Right kidney (tissue), 1 donor: Measurements from ENCODE around the gene GPATCH4.
"Not testable (repeated sequence)": the region's sequence is repeated elsewhere in the genome, so short reads cannot be mapped to it uniquely, and the experiment has no call there.

Experiments used
- DNase-seq: peaks from one replicate; pipeline ENCODE4 v3.0.0-alpha.2; 2016

GPATCH4 gene

GRCh38 chr1:156578055-156578454 is 23.2 kb downstream of the GPATCH4 start:
- DNase-seq, result peak; percentile 68

GRCh38 chr1:156577550-156577949 is 23.7 kb downstream of the GPATCH4 start:
- DNase-seq, result no peak

- DNase-seq, result no peak
Observed at GRCh38 chr1:156574039-156574633, 27.1 kb downstream of the GPATCH4 start.

GRCh38 chr1:156572663-156573018 is 28.6 kb downstream of the GPATCH4 start:
- no peak for DNase-seq

- DNase-seq, result peak; percentile 78
Observed at GRCh38 chr1:156571919-156572662, 29.2 kb downstream of the GPATCH4 start, which contains the start of gene IQGAP3. Gene IQGAP3 (minus strand): TSS chr1:156572565. CDS start chr1:156572529, 36 bp downstream.

- DNase-seq, result no peak
Observed at GRCh38 chr1:156571261-156571852, 29.9 kb downstream of the GPATCH4 start.

- no peak for DNase-seq
Observed at GRCh38 chr1:156566436-156566835, 34.8 kb downstream of the GPATCH4 start.

GRCh38 chr1:156565519-156565918 is 35.8 kb downstream of the GPATCH4 start:
- DNase-seq, result no peak

GRCh38 chr1:156560585-156561163 is 40.6 kb downstream of the GPATCH4 start:
- no peak for DNase-seq

GRCh38 chr1:156559797-156560385 is 41.4 kb downstream of the GPATCH4 start:
- no peak for DNase-seq

- DNase-seq, result no peak
Observed at GRCh38 chr1:156559086-156559796, 42.0 kb downstream of the GPATCH4 start.

GRCh38 chr1:156556354-156556753 is 44.9 kb downstream of the GPATCH4 start:
- no peak for DNase-seq

GRCh38 chr1:156555715-156556114 is 45.6 kb downstream of the GPATCH4 start:
- no peak for DNase-seq

GRCh38 chr1:156554971-156555370 is 46.3 kb downstream of the GPATCH4 start:
- DNase-seq, result no peak

- no peak for DNase-seq
Observed at GRCh38 chr1:156553860-156554485, 47.3 kb downstream of the GPATCH4 start.

- DNase-seq, result not testable (repeated sequence)
Observed at GRCh38 chr1:156552937-156553336, 48.3 kb downstream of the GPATCH4 start.

GRCh38 chr1:156552518-156552917 is 48.8 kb downstream of the GPATCH4 start:
- DNase-seq, result no peak

- DNase-seq, result no peak
Observed at GRCh38 chr1:156551869-156552268, 49.4 kb downstream of the GPATCH4 start.

- no peak for DNase-seq
Observed at GRCh38 chr1:156551066-156551643, 50.1 kb downstream of the GPATCH4 start.

- no peak for DNase-seq
Observed at GRCh38 chr1:156550346-156550745, 50.9 kb downstream of the GPATCH4 start.

- DNase-seq, result no peak
Observed at GRCh38 chr1:156549831-156550230, 51.4 kb downstream of the GPATCH4 start.
